WERI-Rb-1 (cell line): ENCODE data around the gene PCCB.

Experiments
- DNase-seq: peaks from one replicate; pipeline ENCODE4 v3.0.0-alpha.2; 2020
- H3K27ac ChIP-seq: fragments of 250-450 bp; sonication (Bioruptor Pico); 2 replicates; pipeline ENCODE4 v1.5.1; 2020; ENCODE audit warnings: mild to moderate bottlenecking, moderate library complexity
- H3K27me3 ChIP-seq: fragments of 250-450 bp; sonication (Bioruptor Pico); 2 replicates; pipeline ENCODE4 v1.5.1; 2021; ENCODE audit warnings: mild to moderate bottlenecking, low read depth, moderate library complexity; ENCODE audit not compliant: insufficient read depth, severe bottlenecking
- H3K36me3 ChIP-seq: fragments of 250-450 bp; sonication (Bioruptor Pico); 2 replicates; pipeline ENCODE4 v1.5.1; 2020; ENCODE audit warnings: mild to moderate bottlenecking, moderate library complexity
- H3K4me3 ChIP-seq: 2 replicates; pipeline ENCODE4 v1.5.1; 2011; ENCODE audit warnings: low read depth, mild to moderate bottlenecking, control low read depth, low read length
- H3K9me3 ChIP-seq: fragments of 250-450 bp; sonication (Bioruptor Pico); 2 replicates; pipeline ENCODE4 v1.5.1; 2021; ENCODE audit warnings: mild to moderate bottlenecking, moderate library complexity; ENCODE audit not compliant: severe bottlenecking
- CTCF ChIP-seq: IDR thresholded peaks from 2 replicates; pipeline ENCODE4 v1.5.1; 2011; ENCODE audit warnings: low read depth, mild to moderate bottlenecking, control low read depth, inconsistent platforms, low read length

PCCB gene

GRCh38 chr3:136247436-136247835, 2.7 kb upstream of the PCCB start:
- no peak overlapping the region for H3K4me3 ChIP-seq
- no peaks in the 10 kb centered on the region for H3K9me3 ChIP-seq
- no peak overlapping the region for H3K27ac ChIP-seq
- no peaks in the 10 kb centered on the region; the same call in 1 of the 2 replicates for H3K36me3 ChIP-seq
- peak; percentile 19 for DNase-seq
- H3K27me3 ChIP-seq = no peaks in the 10 kb centered on the region
- no peak for TF ChIP-seq CTCF

- no peak for DNase-seq
- H3K9me3 ChIP-seq = no peaks in the 10 kb centered on the region
- H3K4me3 ChIP-seq = no peak overlapping the region
- no peaks in the 10 kb centered on the region for H3K27me3 ChIP-seq
- no peaks in the 10 kb centered on the region; the same call in 1 of the 2 replicates for H3K36me3 ChIP-seq
- TF ChIP-seq CTCF = no peak
- H3K27ac ChIP-seq = peak overlapping the region; percentile 39
Observed at GRCh38 chr3:136247855-136248590, 2.1 kb upstream of the PCCB start.

GRCh38 chr3:136249091-136249490, 1.0 kb upstream of the PCCB start:
- Histone ChIP-seq H3K9me3 (no peaks in the 10 kb centered on the region), H3K4me3 (no peak overlapping the region), H3K36me3 (no peaks in the 10 kb centered on the region; the same call in 1 of the 2 replicates), H3K27me3 (no peaks in the 10 kb centered on the region), H3K27ac (peak overlapping the region; percentile 39)
- no peak for DNase-seq
- TF ChIP-seq CTCF = no peak

- no peak for DNase-seq
- Histone ChIP-seq H3K4me3 (peak overlapping the region; percentile 83), H3K27me3 (no peaks in the 10 kb centered on the region), H3K27ac (peak overlapping the region; percentile 96), H3K9me3 (no peaks in the 10 kb centered on the region), H3K36me3 (no peaks in the 10 kb centered on the region; the same call in 1 of the 2 replicates)
- no peak for TF ChIP-seq CTCF
Observed at GRCh38 chr3:136249593-136249992, 547 bp upstream of the PCCB start.

GRCh38 chr3:136250903-136251460, 842 bp downstream of the PCCB start:
- H3K27me3 ChIP-seq = no peaks in the 10 kb centered on the region
- H3K36me3 ChIP-seq = peaks cover 5% of the 10 kb centered on the region
- peak overlapping the region; percentile 96 for H3K27ac ChIP-seq
- DNase-seq = peak; percentile 82
- H3K4me3 ChIP-seq = peak overlapping the region; percentile 83
- peak; percentile 48 for TF ChIP-seq CTCF
- H3K9me3 ChIP-seq = no peaks in the 10 kb centered on the region
